OCI-LY7 (cell line): ENCODE results near the gene CER1. TPM values are rescaled to one million over a fixed set of nuclear protein-coding genes. Genes with fewer than 3 reads are reported as not detected.

ENCODE experiments used
- BruUV-seq: library from RNA; stranded (reverse); fragments of 400-500 nt; replicated peaks from 2 replicates; lab custom pipeline; 2021; lab: Mats Ljungman, UMichigan
- CTCF ChIA-PET: fragments of 300-600 bp; sonication (Branson Sonifier 250); formaldehyde crosslinking; loops from one replicate; lab custom pipeline; 2022; ENCODE audit warnings: antibody characterized with exemption; ENCODE audit not compliant: unreplicated experiment; lab: Charles Lee
- POLR2A ChIA-PET: fragments of 300-600 bp; sonication (Branson Sonifier 250); formaldehyde crosslinking; loops from one replicate; lab custom pipeline; 2022; ENCODE audit warnings: antibody characterized with exemption; lab: Charles Lee
- DNase-seq: peaks from one replicate; pipeline ENCODE4 v3.0.0-alpha.2; 2015; ENCODE audit warnings: low spot score
- H2AFZ ChIP-seq: fragments of 200-600 bp; sonication (generic), shearing (Covaris generic); 2 replicates; pipeline ENCODE4 v1.6.1; 2014; ENCODE audit warnings: mild to moderate bottlenecking, antibody characterized with exemption, low read length, moderate library complexity
- H3K27ac ChIP-seq: fragments of 200-600 bp; sonication (generic); 2 replicates; pipeline ENCODE4 v1.5.1; 2014; ENCODE audit warnings: mixed run types, low read depth, mild to moderate bottlenecking, moderate library complexity, low read length, inconsistent platforms; ENCODE audit not compliant: poor library complexity, severe bottlenecking
- H3K36me3 ChIP-seq: fragments of 200-600 bp; sonication (generic); 2 replicates; pipeline ENCODE4 v1.6.1; 2014; ENCODE audit warnings: mild to moderate bottlenecking, antibody characterized with exemption, low read length, moderate library complexity, mixed read lengths; ENCODE audit not compliant: insufficient read depth
- H3K4me1 ChIP-seq: fragments of 200-600 bp; sonication (generic); 2 replicates; pipeline ENCODE4 v1.5.1; 2014; ENCODE audit warnings: mild to moderate bottlenecking, low read length; ENCODE audit not compliant: insufficient read depth, poor library complexity, severe bottlenecking
- H3K4me2 ChIP-seq: fragments of 200-600 bp; sonication (generic); 2 replicates; pipeline ENCODE4 v1.6.1; 2014; ENCODE audit warnings: mild to moderate bottlenecking, low read length
- H3K4me3 ChIP-seq: fragments of 200-600 bp; sonication (generic); 2 replicates; pipeline ENCODE4 v1.5.1; 2014; ENCODE audit warnings: mild to moderate bottlenecking, low read depth, low read length; ENCODE audit not compliant: poor library complexity, severe bottlenecking
- H3K79me2 ChIP-seq: fragments of 200-600 bp; sonication (generic); 2 replicates; pipeline ENCODE4 v1.6.1; 2016; ENCODE audit warnings: low read depth, mild to moderate bottlenecking, low read length, moderate library complexity, mixed read lengths; ENCODE audit not compliant: insufficient read depth
- H3K9me2 ChIP-seq: fragments of 200-600 bp; sonication (generic); 2 replicates; pipeline ENCODE4 v1.6.1; 2016; ENCODE audit warnings: mild to moderate bottlenecking, low read length, mixed read lengths; ENCODE audit not compliant: insufficient read depth
- H3K9me3 ChIP-seq: fragments of 200-600 bp; sonication (generic); 2 replicates; pipeline ENCODE4 v1.6.1; 2014; ENCODE audit warnings: mild to moderate bottlenecking, mixed run types, low read length, mixed read lengths
- H4K20me1 ChIP-seq: fragments of 200-600 bp; sonication (generic); 2 replicates; pipeline ENCODE4 v1.6.1; 2014; ENCODE audit warnings: mild to moderate bottlenecking, antibody characterized with exemption, low read length, moderate library complexity, mixed read lengths; ENCODE audit not compliant: insufficient read depth
- EZH2phosphoT487 ChIP-seq: fragments of 200-600 bp; sonication (generic); IDR thresholded peaks from 2 replicates; pipeline ENCODE4 v1.6.1; 2018; ENCODE audit warnings: low read depth, borderline replicate concordance, mild to moderate bottlenecking, mixed run types, antibody characterized with exemption, low read length, moderate library complexity, mixed read lengths
- intact Hi-C: fragments of 100-400 bp; cut with micrococcal nuclease; formaldehyde crosslinking; loops from one replicate; pipeline ENCODE4 v1.10.0; 2022; ENCODE audit not compliant: unreplicated experiment
- total RNA-seq, 2 experiments: library from RNA; depleted of rRNA in 1 of 2; stranded (reverse); fragments of >200 nt in 1 of 2; shearing (Covaris generic) in 1 of 2; gene quantifications; 2 replicates each; pipeline ENCODE4 v1.2.3, GENCODE V29; 2014 to 2022
- TF ChIP-seq, protein P1 (sequence below): fragments of 200-600 bp; sonication (generic); conservative IDR thresholded peaks from 2 replicates; pipeline ENCODE4 v1.5.1; 2014; ENCODE audit warnings: mild to moderate bottlenecking, antibody characterized with exemption, low read length, moderate library complexity, mixed read lengths

Gene CER1
- total RNA-seq, 2 experiments from 2014 or later, result not detected

DNA sequence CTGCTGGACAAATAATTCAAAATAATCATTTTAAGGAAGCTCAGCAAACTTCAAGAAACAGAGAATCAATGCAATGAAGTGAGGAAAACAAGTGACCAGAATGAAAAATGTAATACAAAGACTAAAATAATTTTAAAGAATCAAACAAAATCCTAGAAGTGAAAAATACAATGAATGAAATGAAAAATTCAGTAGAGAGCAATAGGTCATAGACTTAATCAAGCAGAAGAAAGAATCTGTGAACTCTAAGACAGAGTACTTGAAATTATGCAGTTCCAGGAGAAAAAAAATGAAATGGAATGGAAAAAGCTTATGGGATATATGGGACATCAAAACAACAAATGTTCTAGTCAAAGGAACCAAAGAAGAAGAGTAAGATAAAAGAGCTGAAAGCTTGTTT lies 17.5 kb downstream of the CER1 start:
- TF ChIP-seq EZH2phosphoT487, result no peak
- TF ChIP-seq, protein P1, sequence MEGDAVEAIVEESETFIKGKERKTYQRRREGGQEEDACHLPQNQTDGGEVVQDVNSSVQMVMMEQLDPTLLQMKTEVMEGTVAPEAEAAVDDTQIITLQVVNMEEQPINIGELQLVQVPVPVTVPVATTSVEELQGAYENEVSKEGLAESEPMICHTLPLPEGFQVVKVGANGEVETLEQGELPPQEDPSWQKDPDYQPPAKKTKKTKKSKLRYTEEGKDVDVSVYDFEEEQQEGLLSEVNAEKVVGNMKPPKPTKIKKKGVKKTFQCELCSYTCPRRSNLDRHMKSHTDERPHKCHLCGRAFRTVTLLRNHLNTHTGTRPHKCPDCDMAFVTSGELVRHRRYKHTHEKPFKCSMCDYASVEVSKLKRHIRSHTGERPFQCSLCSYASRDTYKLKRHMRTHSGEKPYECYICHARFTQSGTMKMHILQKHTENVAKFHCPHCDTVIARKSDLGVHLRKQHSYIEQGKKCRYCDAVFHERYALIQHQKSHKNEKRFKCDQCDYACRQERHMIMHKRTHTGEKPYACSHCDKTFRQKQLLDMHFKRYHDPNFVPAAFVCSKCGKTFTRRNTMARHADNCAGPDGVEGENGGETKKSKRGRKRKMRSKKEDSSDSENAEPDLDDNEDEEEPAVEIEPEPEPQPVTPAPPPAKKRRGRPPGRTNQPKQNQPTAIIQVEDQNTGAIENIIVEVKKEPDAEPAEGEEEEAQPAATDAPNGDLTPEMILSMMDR, result no peak
- Histone ChIP-seq H3K4me3 (no peak overlapping the region), H3K27ac (no peak overlapping the region), H3K9me3 (peaks cover 43% of the 10 kb centered on the region), H3K4me1 (no peaks in the 10 kb centered on the region), H3K79me2 (no peaks in the 10 kb centered on the region), H4K20me1 (no peaks in the 10 kb centered on the region), H3K9me2 (no peaks in the 10 kb centered on the region), H3K4me2 (no peak overlapping the region), H2AFZ (no peak overlapping the region), H3K36me3 (no peaks in the 10 kb centered on the region)
- intact Hi-C loops, result no loop called here
- CTCF ChIA-PET, result no interaction called here
- DNase-seq, result no peak
- POLR2A ChIA-PET, result interaction anchor here (0.7 to 1.7 kb wide), 2 partner anchors 12 to 193 kb away, joined by 3 to 6 read pairs; partner anchors contain the start of gene ZDHHC21
- BruUV-seq, result no TSS peak

DNA sequence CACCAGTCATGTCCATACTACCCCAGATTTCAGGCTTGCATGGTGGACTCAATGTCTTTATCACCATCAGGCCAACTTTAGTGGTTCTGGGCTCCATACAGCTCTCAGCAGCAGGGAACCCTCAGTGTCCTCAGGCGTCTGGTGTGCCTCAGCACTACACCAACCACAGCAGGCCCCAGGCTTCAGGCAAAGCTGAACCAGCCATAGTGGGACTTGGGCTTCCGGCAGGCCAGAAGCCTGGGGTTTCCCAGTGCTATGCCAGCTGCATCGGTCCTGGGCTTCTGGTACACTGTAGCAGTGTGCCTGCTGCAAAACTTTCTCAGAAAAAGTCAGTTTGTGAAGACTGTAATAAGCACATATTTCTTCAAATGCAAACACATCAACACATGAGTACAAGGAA lies 18.3 kb downstream of the CER1 start:
- Histone ChIP-seq H3K79me2 (no peaks in the 10 kb centered on the region), H3K4me2 (no peak overlapping the region), H3K36me3 (no peaks in the 10 kb centered on the region), H3K9me3 (peaks cover 41% of the 10 kb centered on the region), H3K4me3 (no peak overlapping the region), H3K27ac (no peak overlapping the region), H2AFZ (no peak overlapping the region), H3K9me2 (no peaks in the 10 kb centered on the region), H4K20me1 (no peaks in the 10 kb centered on the region), H3K4me1 (no peaks in the 10 kb centered on the region)
- POLR2A ChIA-PET, result no interaction called here
- no TSS peak for BruUV-seq
- intact Hi-C loops, result no loop called here
- CTCF ChIA-PET, result no interaction called here
- DNase-seq, result no peak
- TF ChIP-seq EZH2phosphoT487, result no peak
- TF ChIP-seq, protein P1, result no peak

DNA sequence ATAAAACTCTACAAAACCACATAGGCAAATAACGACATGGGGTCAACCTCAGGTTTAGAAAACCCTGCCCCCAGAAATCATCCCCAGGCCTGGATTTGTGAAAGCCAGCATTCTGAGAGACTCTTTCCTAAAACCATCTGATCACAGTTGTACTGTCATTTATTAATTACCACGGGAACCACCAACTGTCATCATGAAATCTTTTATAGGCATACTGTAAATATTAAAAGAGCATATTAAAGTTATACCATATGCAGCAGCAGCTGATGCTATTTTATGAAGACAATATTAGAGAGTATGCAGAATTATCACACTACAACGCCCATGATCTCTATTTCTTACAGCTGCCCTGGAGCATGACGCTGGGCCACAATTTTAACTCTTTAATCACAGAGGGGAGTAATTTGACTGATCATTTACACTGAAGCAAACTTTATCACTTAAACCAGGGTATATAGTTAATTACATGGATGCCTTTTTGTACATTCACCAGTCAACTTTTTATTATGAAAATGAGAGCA lies 20.3 kb downstream of the CER1 start:
- CTCF ChIA-PET, result no interaction called here
- TF ChIP-seq, protein P1, result no peak
- TF ChIP-seq EZH2phosphoT487, result no peak
- intact Hi-C loops, result no loop called here
- POLR2A ChIA-PET, result no interaction called here
- Histone ChIP-seq H3K9me2 (no peaks in the 10 kb centered on the region), H3K9me3 (peaks cover 33% of the 10 kb centered on the region), H3K27ac (no peak overlapping the region), H4K20me1 (no peaks in the 10 kb centered on the region), H3K4me2 (no peak overlapping the region), H3K36me3 (no peaks in the 10 kb centered on the region), H3K4me1 (no peaks in the 10 kb centered on the region), H3K79me2 (no peaks in the 10 kb centered on the region), H3K4me3 (no peak overlapping the region), H2AFZ (no peak overlapping the region)
- DNase-seq, result no peak
- BruUV-seq, result no TSS peak
